A673 (cell line): ENCODE measurements around the gene SDCBP2.

Experiments
- EZH2 ChIP-seq: fragments of 200-600 bp; sonication (generic); IDR thresholded peaks from 2 replicates; pipeline ENCODE4 v1.6.1; 2017; ENCODE audit warnings: borderline replicate concordance, low read depth, mild to moderate bottlenecking, mixed read lengths, antibody characterized with exemption, low read length; ENCODE audit not compliant: poor library complexity, severe bottlenecking
- TF ChIP-seq, protein P1 (sequence below): fragments of 300-800, 200-600 bp; sonication (generic); conservative IDR thresholded peaks from 2 replicates; pipeline ENCODE4 v1.5.1; 2017; ENCODE audit warnings: low read depth, mild to moderate bottlenecking, antibody characterized with exemption, low read length, moderate library complexity, mixed read lengths

- TF ChIP-seq, protein P1, sequence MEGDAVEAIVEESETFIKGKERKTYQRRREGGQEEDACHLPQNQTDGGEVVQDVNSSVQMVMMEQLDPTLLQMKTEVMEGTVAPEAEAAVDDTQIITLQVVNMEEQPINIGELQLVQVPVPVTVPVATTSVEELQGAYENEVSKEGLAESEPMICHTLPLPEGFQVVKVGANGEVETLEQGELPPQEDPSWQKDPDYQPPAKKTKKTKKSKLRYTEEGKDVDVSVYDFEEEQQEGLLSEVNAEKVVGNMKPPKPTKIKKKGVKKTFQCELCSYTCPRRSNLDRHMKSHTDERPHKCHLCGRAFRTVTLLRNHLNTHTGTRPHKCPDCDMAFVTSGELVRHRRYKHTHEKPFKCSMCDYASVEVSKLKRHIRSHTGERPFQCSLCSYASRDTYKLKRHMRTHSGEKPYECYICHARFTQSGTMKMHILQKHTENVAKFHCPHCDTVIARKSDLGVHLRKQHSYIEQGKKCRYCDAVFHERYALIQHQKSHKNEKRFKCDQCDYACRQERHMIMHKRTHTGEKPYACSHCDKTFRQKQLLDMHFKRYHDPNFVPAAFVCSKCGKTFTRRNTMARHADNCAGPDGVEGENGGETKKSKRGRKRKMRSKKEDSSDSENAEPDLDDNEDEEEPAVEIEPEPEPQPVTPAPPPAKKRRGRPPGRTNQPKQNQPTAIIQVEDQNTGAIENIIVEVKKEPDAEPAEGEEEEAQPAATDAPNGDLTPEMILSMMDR = no peak
- no peak for TF ChIP-seq EZH2
Observed at GRCh38 chr20:1309439-1309847, 19.5 kb downstream of the SDCBP2 start.
